HG03066 (cell line): ENCODE results near the gene LYRM9.
"Not testable (repeated sequence)": the region's sequence is repeated elsewhere in the genome, so short reads cannot be mapped to it uniquely, and the experiment has no call there.

Experiments
- ATAC-seq: cut with Tn5 transposase; IDR thresholded peaks from one replicate; pipeline ENCODE4 v1.9.1; 2021; ENCODE audit warnings: low read depth; ENCODE audit not compliant: unreplicated experiment

Gene LYRM9

DNA sequence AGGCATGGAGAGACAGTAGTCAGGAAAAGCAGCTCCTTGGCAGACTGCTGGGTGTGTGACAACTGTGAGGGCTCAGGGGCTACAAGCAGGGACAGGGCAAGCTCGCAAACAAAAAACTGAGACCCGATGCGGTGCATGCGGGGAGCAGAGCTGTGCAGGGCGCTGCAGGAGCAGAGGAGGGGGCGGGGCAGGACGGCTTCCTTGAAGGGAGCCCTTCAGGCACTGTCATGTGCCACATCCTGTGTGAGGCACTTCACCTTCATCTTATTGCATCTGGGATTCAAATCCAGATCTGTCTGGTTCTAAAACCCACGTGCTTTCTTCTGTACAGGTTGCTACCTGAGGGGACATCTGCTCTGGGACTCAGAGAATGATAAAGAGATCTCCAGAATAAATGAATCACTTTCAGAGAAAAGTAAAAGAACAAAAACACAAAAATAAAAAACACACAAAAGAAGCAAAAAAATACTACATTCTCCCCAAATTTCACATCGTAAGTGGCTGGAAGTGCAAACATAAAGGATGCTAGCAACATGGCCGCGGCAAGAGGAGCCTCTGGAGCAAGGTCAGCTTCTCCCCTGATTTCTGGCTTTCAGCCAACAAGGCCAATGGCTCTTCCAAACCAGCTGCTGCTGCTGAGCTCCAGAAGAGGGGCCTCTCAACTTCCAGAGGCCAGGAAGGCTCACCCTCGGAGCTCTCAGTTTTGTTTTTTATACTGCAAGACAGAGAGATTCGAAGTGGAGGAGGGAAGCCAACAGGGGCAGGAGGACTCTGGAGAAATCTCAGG lies 14.2 kb downstream of the LYRM9 start:
- ATAC-seq, result no peak

DNA sequence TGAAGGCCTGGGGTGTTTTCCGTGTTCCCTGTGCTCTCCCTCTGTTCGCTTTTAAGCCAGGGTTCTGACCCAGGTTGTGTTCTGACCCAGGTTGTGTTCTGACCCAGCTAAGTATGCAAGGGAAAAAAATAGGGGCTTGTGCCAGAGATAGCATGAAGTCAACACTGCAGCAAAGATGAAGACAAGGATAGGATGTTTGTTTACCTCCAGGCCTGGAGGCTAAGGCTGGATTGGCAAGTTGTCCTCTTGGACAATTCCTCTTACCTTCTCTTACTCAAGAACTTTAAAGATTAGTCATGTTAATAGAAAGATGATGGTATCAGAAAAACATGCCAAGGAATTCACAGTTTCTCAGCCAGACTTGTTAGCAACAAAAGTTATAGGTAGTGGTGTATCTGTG lies 19.4 kb downstream of the LYRM9 start:
- ATAC-seq, result no peak

DNA sequence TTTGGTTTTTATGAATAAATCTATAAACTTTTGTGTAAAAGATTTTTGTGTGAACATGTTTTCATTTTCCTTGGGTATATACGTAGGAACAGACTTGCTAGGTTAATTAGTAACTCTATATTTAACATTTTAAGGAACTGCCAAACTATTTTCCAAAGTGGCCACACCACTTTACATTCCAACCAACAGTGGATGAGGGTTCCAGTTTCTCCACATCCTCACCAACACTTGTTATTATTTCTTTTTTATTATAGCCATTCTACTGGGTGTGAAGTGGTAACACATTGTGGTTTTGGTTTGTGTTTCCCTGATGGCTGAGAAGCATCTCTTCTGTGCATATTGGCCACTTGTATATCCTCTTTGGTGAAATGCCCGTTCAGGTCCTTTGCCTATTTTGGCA lies 20.0 kb downstream of the LYRM9 start:
- no peak for ATAC-seq

DNA sequence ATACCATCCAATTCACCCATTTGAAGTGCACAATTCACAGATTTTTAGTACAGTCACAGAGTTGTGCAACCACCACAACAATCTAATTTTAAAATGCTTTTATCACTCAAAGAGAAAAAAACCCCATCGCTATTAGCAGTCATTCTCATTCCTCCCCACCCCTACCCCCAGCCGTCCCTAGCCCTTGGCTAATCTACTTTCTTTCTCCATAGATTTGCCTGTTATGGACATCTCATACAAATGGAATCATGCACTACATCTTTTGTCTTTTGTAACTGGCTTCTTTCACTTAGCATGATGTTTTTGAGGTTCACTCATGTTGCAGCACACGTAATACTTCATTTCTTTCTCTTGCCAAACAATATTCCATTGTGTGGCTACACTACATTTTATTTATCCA lies 20.4 kb downstream of the LYRM9 start:
- no peak for ATAC-seq

DNA sequence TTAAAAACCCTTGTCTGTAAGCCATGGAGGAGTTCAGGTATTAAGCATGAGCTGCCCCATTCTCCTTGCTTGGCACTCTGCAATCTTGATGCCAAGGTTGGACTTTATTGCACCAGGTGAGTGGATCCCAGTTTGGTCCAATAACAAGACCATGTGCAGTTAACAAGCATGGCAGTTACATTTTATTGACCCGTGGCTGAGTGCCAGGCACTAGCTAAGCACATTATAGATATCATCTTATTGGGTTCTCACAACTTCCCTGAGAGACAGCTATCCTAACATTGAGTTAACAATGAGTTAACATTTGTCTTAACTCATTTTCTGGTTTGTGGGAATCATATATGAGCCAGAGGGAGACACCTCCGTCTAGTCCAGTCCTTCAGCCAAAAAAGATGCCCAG lies 21.8 kb downstream of the LYRM9 start:
- no peak for ATAC-seq

GRCh38 chr17:27870345-27870744 lies 22.8 kb downstream of the LYRM9 start:
- ATAC-seq, result no peak

- no peak for ATAC-seq
Measured at GRCh38 chr17:27868565-27868964, 24.6 kb downstream of the LYRM9 start.

DNA sequence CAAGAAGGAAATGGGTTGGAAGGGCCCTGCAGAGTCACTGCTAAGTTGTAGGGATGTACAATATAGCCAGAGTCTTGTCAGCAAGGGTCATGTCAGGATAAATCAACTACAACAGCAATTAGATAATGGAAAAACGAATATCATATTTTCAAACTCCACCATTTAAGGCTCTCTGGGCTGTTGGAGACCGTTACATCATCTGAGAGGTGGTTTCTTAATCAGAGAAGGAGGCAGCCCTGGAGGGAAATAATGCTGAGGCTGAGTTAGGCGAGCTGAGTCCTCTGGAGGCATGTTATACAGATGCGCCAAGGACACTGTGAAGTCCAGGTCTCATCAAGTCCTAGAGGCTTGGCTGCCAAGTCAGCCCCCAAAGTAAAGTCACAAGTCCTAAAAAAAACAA lies 30.3 kb downstream of the LYRM9 start:
- ATAC-seq, result no peak

DNA sequence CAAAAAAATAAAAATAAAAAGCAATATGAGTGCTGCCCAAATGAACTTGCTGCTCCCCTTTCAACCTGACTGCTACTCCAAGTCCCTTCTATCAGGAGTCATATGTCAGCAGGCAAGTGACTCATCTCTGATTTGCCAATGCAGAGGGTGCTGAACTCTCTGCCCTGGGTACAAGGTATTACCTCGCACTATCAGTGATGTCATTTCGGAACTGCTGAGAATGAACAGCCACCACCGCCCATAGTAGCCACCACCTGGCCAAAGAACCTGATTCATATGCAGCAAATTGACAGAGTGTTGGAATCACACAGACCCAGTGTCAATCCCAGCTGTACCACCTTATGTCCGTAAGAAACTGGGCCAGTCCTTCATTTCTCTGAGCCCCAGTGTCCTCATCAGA lies 31.2 kb downstream of the LYRM9 start:
- no peak for ATAC-seq

DNA sequence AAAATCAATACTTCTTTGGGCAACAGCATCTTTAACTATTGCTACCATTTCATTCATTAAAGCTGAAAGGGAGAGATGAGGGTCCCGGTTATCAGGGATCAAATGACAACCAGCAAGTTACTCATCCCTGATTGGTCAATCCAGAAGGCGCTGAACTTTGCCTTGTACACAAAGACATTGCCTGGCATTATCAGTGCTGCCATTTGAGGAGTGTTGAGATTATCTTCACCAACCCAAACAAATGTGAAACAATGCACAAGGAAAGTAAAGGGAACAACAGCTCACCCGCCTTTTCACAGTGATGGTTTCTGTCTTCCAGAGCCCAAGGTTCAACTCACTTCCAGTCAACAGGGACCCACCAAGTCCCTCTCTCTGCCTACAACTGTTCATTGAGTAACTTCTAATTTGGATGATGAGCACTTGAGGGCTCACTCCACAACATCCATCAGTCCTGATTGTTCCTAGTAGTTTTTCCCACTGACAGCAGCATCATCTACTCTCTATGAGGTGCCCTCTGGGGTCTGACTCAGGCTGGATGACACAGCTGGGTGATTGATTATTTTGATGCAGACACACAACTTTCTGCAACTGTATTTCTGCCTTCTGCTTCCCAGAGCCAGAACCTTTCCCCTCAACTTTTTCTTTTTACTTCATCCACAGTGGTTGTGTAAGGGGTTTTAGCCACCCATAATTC lies 32.0 kb downstream of the LYRM9 start:
- no peak for ATAC-seq

DNA sequence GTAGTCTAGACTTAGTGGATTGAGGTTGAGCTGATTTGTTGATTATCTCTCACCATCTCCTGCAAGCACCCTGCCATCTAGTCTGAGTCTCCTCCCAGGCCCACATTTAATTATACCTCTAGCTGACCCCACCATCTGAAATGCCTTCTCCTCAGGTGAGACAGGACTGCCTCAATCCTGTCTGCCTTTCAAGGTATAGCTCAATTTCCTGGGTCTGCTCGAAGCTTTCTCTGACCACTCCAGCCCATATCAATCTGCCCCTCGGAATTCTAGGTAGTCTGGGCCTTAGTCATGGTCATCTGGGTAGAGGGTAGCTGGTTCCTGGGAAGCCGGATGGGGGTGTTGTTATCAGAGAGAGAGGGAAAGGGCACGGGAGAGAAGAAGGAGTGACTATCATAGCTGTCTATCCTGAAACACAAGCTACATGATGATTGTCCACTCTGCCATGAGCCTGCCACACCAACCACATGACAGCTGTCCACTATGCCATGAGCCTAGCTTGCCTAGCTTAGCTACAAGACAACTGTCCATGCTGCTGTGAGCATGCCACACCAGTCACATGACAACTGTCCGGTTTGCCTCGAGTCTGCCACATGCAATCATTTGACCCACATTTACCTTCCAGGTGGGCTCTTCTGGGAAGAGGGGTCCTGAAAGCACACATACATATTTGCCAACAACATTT lies 34.4 kb downstream of the LYRM9 start:
- ATAC-seq, result no peak

- ATAC-seq, result no peak
Measured at GRCh38 chr17:27856676-27857432, 36.3 kb downstream of the LYRM9 start.

GRCh38 chr17:27855454-27855853 lies 37.7 kb downstream of the LYRM9 start:
- no peak for ATAC-seq

DNA sequence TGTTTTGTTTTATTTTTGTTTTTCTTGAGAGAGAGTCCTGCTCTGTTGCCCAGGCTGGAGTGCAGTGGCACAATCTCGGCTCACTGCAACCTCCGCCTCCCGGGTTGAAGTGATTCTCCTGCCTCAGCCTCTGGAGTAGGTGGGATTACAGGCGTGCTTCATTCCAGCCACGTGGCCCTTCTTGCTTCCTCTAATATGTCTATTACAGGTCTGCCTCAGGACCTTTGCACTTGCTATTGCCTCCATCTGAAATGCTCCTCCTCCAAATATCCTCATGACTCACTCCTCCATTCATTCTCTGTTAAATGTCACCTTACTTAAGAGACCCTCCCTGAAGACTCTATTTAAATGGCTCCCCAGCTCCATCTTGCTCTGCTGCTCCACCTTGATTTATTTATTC lies 39.0 kb downstream of the LYRM9 start:
- ATAC-seq, result no peak

GRCh38 chr17:27853091-27853490 lies 40.1 kb downstream of the LYRM9 start:
- ATAC-seq, result no peak

DNA sequence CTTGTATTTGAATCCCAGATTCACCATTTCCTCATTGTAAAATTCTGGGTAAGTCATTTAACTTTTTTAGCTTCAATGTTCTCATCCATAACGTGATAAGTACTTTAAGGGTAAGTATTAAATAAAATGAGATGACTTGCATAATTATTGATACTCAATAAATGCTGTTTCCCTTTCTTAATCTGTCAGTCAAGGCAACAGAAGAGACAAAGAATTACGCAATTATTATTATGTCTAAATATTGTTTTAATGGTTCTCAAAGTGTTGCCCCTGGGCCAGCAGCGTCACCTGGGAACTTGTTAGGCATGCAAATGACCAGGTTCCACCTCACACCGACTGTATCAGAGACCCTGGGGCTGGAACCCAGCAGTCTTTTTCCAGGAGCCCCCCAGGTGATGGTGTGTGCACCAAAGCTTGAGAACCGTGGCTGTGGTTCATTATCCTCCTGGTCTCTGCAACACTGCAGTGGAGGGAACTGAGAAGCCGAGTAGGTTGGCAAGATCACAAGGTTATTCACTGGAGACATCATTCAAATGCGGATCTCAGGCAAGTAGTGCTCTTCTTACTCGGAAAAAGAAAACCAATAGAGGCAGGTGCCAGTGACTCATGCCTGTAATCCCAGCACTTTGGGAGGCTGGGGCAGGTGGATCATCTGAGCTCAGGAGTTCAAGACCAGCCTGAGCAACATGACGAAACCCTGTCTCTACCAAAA lies 43.5 kb downstream of the LYRM9 start:
- ATAC-seq, result no peak

GRCh38 chr17:27848931-27849330 lies 44.2 kb downstream of the LYRM9 start:
- no peak for ATAC-seq

GRCh38 chr17:27846808-27847307 lies 46.3 kb downstream of the LYRM9 start:
- not testable (repeated sequence) for ATAC-seq

DNA sequence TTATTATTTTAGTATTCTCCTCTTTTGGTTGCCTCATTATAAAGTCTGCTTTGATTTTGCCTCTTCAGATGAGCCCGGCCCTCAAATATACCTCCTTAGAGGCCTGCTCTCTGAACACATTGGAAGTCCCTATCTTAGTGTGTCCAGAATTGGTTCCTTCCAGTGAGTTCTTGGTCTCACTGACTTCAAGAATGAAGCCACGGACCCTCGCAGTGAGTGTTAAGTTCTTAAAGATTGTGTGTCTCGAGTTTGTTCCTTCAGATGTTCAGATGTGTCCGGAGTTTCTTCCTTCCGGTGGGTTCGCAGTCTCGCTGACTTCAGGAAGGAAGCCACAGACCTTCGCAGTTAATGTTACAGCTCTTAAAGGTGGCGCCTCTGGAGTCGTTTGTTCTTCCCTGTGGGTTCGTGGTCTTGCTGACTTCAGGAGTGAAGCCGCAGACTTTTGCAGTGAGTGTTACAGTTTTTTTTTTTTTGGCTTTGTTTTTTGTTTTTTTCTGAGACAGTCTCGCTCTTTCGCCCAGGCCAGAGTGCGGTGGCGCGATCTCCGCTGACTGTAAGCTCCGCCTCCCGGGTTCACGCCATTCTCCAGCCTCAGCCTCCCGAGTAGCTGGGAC lies 47.0 kb downstream of the LYRM9 start:
- no peak for ATAC-seq
